NCI-H2107 (cell line): ENCODE results near the gene SDHAF1.
A peak's percentile ranks its signal among the peaks of the same experiment; 100 is the strongest.

Source experiments
- DNase-seq: peaks from one replicate; lab custom pipeline; 2025; lab: John Stamatoyannopoulos, UW

The SDHAF1 gene

DNA sequence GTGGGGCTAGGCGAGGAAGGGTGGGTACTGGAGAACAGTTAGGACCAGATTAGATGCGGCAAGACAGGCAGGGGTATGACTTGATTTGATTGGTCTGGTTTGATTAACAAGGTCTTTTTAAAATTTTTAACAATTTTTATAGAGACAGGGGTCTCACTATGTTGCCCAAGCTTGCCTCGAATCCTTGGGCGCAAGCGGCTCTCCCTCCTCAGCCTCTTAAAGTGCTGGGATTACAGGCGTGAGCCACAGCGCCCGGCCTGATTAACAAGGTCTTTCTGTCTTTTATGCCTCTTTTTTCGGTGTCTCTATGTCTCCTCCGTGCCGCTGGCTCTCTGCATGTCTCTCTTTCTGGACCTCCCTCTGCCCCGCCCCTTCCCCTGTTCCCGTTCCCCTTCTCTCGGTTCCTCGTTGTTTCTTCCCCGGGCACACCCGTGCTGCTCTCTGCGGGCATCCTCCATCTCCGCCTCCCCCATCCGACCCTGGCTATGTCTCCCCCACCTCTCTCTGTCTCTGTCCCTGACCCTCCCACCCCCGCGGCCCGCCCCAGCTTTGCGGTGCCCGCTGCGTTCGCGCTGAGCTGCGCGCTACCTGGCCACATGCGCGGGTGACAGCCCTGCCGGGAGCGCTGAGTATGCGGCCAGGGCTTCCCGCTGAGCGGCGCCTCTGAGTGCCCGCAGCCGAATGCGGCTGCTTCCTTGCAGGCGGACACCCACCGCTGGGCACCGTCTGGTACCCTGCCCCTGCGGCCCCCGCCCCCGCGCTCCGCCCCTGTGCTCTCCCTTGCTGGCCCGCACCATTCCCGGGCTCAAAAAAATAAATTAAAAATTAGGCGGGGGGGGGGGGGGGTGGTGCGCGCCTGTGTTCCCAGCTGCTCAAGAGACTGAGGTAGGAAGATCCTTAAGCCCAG is 8.1 kb upstream of the SDHAF1 start:
- DNase-seq = no peak

DNA sequence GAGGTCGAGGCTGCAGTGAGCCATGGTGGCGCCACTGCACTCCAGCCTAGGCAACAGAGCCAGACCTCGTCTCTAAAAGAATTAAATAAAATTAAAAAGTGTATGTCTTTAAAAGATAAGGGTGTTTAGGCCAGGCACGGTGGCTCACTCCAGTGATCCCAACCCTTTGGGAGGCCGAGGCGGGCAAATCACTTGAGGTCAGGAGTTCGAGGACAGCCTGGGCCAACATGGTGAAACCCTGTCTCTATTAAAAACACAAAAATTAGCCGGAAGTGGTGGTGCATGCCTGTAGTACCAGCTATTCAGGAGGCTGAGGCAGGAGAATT is 7.5 kb upstream of the SDHAF1 start:
- DNase-seq = no peak

DNA sequence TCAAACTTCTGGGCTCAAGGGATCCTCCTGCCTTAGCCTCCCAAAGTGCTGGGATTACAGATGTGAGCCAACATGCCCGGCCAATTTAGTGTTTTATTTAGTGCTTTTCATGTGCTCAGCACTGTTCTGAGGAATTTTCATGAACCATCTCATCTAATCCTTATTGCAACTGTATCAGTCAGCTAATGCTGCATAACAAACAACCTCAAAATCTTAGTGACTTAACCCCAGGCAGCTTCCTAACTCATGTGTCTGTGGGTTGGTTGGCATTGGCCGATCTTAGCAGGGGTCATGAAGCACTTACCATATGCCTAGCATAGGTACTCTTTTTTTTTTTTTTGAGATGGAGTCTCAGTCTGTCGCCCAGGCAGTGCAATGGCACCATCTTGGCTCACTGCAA is 6.2 kb upstream of the SDHAF1 start:
- DNase-seq = no peak

DNA sequence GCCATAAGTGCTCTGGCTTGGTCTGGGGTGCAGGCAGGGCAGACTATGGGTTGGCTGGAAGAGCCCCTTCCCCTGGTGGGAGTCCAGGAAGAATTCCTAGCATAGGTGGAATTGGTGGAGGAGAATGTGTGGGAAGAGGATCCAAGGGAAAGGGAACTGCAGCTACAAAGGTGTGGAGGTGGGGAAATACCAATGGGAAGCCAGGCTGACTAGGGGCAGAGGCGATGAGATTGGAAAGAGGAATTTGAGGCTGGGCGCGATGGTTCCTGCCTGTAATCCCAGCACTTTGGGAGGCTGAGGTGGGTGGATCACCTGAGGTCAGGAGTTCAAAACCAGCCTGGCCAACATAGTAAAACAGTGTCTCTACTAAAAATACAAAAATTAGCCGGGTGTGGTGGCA is 4.8 kb upstream of the SDHAF1 start:
- no peak for DNase-seq

DNA sequence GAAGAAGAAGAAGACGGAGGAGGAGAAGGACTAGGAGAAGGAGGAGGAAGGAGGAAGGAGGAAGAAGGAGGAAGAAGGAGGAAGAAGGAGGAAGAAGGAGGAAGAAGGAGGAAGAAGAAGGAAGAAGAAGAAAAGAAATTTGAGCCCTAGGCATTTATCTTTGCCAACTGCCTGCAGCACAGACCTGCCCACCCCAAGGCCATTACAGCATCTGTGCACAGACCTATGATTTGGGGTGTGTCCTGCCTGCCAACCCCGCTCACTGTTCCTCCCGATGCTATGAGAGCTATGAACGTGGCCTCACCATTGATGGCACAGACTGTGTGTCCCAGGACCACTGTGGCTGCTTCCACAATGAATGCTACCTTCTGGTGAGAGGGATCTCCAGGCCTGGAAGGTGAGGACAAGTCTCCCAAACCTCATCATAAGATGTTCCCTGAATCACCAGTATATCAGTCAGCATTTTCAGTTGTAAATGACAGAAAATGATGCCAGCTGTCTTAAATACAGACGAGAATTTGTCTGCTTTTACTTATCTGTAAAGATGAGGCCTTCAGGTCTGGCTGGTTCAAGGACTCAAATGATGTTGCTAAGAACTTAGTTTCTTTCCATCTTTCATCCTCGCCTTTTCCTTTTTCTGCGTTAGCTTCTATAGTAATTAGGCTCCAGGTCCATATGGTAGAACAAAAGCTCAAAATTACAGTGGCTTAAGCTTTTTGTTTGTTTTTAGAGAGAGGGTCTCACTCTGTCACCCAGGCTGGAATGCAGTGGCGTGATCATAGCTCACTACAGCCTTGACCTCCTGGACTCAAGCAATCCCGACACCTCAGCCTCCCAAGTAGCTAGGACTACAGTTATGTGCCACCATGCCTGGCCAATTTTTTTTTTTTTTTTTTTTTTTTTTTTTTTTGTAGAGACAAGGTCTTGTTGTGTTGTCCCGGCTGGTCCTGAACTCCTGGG is 3.9 kb upstream of the SDHAF1 start:
- DNase-seq = no peak

DNA sequence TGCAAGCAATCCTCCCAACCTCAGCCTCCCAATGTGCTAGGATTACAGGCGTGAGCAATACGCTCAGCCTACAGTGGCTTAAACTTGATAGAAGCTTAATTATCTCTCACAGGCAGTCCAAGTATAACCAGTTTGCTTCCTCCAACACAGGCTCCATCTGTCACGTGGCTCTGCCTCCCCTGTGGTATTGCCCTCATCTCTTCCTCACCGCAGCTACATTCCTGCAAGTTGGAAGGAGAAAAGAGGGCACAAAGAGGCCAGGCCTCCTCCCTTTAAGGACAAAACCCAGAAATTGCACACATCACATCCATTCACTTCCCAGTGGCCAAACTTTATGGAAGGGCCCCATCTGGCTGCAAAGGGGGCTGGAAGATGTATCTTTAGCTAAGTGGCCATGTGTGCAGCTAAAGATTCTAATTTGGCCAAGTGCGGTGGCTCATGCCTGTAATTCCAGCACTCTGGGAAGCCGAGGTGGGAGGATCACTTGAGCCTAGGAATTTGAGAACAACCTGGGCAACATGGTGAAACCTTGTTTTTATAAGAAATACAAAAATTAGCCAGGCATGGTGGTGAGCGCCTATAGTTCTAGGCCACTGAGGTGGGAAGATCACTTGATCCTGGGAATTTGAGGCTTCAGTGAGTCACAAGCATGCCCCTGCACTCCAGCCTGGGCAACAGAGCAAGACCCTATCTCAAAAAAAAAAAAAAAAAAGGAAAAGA is 3.1 kb upstream of the SDHAF1 start:
- no peak for DNase-seq

DNA sequence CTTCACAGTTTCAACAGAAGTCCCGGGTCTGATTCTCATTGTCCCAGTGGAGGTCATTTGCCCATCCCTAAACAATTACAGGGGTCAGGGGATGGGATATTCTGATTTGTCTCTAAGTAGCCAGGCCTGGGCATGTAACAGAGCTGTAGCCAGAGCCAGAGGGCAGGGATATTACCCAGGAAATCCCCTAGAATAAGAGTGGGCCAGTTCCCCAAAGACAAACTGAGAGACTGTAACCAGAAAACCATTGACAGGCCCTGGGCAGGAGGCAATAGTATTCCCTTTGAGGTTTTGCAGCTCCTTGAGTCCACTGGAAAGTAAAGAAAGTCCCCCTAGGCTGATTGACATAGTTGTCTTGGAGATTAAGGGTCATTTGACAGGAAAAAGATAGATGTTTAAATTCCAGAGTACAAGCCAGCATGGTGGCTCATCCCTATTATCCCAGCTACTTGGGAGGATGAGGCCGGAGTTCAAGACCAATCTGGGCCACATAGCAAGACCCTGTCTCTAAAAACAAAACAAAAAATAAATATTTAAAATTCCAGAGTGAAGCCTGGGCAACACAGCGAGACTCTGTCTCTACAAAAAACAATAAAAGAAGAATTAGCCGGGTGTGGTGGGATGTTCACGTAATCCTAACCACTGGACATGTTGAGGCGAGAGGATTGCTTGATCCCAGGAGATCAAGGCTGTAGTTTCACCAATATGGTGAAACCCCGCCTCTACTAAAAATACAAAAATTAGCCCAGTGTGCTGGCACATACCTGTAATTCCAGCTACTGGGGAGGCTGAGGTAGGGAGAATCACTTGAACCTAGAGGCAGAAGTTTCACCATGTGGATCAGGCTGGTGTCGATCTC is 1.9 kb upstream of the SDHAF1 start:
- DNase-seq = no peak

DNA sequence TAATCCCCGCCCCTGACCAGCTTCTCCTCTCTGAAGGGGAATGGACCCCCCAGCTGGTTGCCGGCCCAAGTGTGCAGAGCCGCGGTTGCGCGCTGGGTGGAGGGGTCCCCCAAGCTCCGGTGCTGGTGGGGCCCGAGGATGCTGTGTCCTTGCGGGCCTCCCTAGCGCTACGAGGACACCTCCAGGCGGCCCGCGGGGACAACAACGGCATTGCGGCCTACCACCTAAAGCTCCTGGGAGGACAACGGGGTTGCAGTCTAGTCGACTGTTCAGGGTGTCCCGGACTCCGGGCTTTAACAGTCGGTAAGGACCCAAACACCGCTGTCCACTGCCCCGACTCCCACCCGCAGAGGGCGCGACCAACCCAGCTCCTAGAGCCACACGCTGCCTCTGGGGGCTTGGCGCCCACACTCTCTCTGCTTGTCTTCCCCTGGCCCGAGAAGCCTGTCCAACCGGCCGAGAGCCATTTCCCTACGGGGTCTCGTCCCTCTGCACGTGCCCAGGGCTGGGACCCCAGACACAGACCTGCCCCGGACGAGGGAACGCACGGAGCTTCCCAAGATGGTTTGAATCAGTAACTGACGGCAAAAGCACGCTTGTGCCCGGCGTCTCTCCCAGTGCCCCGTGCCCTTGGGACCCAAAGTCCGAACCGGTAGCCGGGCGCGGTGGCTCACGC is 927 bp upstream of the SDHAF1 start:
- no peak for DNase-seq

DNA sequence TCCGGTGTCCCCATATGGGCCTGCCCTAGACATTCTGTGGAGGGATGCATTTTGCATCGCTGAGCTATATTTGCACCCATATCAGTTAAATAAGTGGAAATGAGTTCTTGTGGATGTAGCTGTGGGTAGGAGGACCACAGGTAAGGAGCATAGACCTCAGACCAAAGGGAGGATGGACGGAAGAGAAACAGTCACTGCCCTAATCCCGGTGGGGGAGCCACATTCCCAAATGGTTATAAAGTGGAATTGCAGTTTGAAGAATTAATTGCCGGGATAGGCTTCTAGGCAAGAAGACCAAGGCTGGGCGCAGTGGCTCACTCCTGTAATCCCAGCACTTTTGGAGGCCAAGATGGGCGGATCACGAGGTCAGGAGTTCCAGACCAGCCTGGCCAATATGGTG is 1.8 kb downstream of the SDHAF1 start:
- DNase-seq = no peak

DNA sequence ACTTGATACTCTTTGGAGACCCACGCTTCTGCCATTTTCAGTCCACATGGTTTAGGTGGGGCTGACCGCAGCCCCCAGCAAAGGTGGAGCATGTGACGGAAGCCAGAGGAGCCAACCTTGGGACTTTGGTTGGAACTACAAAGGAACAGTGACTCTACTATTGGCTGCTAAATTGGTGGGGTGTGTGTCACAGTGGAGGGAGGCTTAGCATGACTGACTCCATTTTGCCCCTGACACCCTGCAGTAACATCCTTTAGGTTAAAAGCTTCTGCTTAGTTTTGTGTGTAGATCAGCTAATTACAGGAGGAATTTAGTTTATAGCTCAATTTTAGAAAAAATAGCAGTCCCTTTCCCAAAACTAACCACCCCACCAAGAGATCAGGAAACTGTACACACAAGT is 6.6 kb downstream of the SDHAF1 start:
- no peak for DNase-seq

DNA sequence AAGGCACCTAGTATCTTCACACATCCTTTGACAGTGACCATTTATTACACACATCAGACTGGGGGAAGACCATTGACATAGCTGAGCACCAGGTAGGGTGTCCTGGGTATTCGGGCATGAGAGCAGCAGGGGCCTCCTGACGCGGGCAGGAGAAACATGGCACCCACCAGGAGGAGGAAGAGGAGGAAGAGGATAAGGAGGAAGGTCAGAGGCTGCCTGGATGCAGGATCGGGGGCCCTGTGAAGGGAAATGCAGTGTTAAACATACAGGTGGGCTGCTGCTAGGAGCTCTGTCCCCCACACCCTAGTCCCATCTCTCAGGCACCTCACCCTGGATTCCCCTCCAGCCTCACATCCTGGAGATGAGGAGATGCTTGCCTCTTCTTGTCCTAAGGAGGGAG is 8.3 kb downstream of the SDHAF1 start:
- no peak for DNase-seq

DNA sequence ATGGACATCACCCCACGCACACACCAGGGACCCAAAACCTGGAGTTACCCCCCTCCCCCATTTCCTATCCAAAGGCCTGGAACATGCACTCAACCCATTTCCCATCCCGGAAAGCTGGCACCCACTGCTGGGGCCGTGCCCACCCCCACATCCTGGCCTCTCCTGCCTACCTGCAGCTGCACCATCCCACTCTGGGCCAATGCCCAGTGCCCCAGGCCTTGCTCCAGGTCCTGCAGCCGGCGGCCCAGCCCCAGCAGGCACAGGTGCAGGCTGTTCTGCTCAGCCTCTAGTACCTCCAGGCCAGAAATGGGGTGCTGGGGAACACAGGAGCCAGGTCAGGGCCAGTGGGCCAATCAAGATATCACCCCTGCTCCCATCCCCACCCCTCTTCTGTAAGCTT is 12.0 kb downstream of the SDHAF1 start:
- no peak for DNase-seq

DNA sequence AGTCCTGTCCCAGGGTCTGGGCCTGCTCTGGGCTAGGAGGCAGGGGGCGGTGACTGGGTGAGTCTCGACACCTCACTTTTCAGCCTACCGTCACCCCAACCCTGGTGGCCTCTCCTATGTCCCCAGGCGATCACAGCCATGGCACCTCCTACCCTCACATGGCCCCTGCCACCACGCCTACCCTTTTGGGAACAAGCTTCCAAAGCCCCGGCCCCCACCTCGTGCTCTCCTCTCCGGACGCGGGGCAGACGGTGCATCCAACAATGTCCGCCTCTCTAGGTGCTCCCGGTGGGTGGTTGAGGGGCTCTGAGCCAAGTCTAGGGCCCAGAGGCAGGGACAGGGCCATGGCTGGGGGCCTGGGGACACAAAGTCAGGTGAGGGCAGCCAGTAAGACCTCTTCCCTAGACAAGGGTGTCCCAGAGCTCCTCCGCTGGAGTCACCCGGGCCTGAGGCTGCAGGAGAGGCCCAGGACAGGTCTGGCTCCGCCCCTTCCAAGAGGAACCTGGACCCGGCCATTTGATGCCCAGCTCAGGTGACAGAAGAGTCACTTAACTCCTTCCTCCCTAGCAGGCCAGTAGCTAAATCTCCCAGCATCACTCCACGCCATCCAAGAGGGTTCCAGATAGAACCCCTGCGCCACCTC is 13.5 kb downstream of the SDHAF1 start, which contains the start of gene SYNE4:
TSS of gene SYNE4 (minus strand) at position 478 of the 643 bp plus-strand sequence. CDS start at position 346, 132 bp downstream.
- DNase-seq = no peak

DNA sequence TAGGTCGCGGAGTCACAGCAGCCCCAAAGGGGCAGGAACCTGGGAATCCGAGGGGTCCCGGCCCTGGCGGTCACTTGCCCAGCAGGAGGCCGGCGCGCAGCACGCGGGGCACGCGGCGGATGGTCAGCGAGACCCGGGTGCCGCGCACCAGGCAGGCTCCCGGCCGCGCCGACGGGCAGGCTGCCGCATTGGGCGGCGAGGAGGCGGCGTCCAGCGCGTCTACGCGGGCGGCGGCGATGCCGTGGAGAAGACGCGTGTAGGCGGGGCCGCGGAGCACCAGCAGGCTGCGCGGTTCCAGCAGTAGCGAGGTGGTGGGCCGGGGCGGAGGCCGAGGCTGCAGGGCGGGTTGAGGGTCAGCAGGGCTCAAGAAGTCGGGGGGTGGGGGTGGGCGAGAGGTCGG is 14.2 kb downstream of the SDHAF1 start:
- no peak for DNase-seq

DNA sequence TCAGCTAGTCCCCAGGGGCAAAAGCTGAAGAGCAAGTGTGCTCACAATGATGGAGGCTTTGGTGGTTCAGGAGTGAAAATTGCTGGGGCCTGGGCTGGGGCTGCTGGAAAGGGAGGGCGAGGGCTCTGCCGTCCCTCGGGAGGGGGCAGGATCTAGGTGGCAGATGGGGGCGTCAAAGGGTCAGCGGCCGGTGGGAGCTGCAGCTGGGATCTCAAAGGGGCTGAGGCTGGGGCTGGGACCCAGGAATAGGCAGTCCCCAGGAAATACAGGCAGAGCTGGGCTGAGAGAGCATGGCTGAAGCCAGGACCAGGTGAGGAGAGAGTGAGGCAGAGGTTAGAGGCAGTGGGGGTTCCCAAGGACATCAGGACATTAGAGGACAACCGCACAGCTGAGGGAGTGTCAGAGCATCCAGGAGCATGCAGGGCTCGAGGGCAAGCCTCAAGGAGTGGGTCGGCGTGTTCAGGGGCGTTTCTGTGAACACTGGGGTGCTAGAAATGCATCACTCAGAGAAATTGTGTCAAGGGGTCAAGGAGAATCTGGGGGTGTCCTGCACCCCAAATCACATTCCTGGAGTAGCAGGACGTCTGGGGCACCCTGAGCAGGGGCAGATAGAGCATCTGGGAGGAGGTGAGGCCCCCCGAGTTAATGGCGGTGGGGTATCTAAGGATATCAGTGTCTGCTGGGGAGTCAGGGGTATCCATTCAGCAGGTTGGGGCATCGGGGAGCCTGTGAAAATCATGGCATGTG is 14.8 kb downstream of the SDHAF1 start:
- no peak for DNase-seq

DNA sequence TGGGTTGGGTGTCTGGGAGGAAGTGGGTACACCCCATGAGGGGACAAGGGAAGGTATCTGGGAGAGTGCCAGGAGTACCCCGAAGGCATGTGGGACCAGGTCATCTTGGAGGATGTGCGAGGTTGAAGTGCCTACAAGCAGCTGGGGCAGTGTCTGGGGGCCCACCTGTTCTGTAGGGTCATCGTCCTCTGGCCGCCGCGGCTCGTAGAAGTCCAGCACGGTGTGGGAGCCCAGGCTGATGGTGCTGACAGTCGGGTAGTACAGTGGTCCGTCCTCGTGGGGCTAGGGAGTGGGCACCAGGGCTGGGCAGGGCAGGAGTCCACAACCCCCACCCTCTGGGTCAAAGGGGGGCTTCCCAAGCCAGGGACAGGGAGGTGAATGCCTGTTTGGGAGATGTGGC is 15.4 kb downstream of the SDHAF1 start:
- DNase-seq = no peak

DNA sequence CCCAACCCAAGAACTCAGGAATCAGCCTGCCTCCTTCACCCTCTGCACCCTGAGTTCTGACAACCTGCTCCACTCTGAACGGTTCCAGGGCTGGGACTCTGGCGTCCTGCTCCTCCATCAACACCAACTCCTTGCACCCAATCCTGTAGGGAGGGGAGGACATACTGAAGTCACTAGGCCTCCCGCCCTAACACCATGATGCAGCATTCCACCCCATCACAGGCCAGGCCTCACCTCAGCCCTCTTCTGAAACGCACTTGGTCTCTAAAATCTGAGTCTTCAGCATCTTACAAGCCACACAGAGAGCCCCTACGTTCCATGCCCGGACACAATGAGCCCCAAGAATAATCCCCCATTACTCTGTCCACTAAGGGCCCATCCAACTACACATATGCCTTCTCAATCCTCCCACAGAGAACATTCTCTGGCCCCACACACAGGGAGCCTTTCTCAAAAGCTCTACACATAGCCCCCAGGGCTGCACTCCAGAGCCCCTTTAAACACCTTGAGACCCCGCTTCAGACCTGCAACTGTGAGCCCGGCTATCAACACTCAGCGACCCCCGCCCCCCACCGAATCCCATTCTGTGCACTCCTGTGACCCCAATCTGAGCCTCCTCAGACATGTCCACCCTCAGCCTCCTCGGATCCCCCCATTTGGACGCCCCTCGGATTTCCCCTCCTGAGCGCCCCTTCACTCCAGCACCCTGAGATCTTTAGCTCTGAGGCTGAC is 18.5 kb downstream of the SDHAF1 start:
- DNase-seq = no peak

DNA sequence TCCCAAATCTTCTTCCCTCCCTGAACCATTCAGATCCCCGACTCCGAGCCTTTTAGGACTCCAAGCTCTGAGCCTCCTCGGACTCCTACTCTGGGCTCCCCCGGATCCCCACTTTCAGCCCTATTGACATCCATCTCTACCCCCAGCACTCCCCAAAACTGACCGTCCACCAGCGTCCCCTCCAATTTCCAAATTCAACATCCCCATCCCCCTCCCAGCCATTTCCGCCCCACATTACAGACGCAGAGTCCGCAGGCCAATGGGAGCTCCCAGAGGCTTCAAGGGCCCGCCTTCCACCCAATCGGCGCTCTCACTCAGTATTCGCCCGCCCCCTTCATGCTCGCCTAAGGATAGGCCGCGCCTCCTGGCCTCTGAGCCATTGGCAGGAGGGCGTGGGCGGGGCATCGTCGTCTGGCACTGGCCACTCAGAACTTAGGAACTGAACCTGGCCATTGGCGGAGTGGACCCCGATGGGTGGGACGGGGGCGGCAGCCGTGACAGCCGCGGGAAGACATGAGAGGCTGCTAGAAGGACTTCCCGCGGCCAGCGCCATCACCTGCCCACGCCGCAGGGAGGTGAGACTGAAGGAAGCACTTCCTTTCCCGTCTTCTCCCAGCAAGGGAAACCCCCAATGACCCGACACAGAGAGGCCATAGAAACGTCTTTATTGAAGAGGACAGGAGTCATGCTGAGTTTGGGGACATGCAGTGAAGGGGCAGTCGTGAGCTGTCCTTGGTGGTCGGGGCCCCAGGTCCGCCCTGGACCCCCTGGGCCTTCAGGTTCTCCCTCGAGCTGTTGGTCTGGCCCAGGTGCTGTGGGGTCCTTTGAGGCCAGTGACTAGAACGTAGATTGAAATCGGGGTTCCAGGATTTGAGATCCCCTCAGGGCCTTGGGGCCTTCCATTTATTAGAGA is 19.3 kb downstream of the SDHAF1 start, which contains the start of gene ALKBH6:
TSS of gene ALKBH6 (minus strand) at position 202 of the 913 bp plus-strand sequence. CDS start 816 bp downstream, outside the sequence.
- peak; percentile 97 for DNase-seq
